Stomach (tissue), 9 donors: ENCODE measurements around the gene HLA-DPA1. TPM values are rescaled to one million over a fixed set of nuclear protein-coding genes. Genes with fewer than 3 reads are reported as not detected.
A peak's percentile ranks its signal among the peaks of the same experiment; 100 is the strongest.

ENCODE experiments used
- DNase-seq, 2 donors: peaks; one replicate each; pipeline versions ENCODE4 v3.0.0 to v3.0.0-alpha.2; 2013 to 2019
- H3K27ac ChIP-seq, 5 donors: fragments of 200-600 bp in 4 of 5; sonication (generic) in 4 of 5; one replicate each; pipeline ENCODE4 v1.5.1; 2013 to 2019; ENCODE audit warnings: mild to moderate bottlenecking in 1 of 5, moderate library complexity in 1 of 5
- H3K27me3 ChIP-seq, 3 donors: fragments of 200-600 bp; sonication (generic); one replicate each; pipeline ENCODE4 v1.5.1; 2017 to 2019; ENCODE audit warnings: mixed run types in 1 of 3
- H3K36me3 ChIP-seq, 4 donors: fragments of 200-600 bp; sonication (generic); 1 replicate in 3 of 4; 2 replicates in 1 of 4; pipeline ENCODE4 v1.5.1; 2016 to 2019
- H3K4me1 ChIP-seq, 4 donors: fragments of 200-600 bp; sonication (generic); one replicate each; pipeline ENCODE4 v1.5.1; 2016 to 2019
- H3K4me3 ChIP-seq, 4 donors: fragments of 200-600 bp; sonication (generic) in 3 of 4; one replicate each; pipeline ENCODE4 v1.5.1; 2016 to 2019; ENCODE audit warnings: mild to moderate bottlenecking in 1 of 4
- H3K9me3 ChIP-seq, 4 donors: fragments of 200-600 bp; sonication (generic); one replicate each; pipeline ENCODE4 v1.5.1; 2016 to 2019
- EP300 ChIP-seq: sonication (generic); formaldehyde crosslinking; IDR thresholded peaks from one replicate; pipeline ENCODE4 v1.6.1; 2017; ENCODE audit warnings: antibody characterized with exemption
- POLR2A ChIP-seq, 4 donors: fragments of 450-650 bp; IDR thresholded peaks; one replicate each; pipeline ENCODE4 v1.6.1; 2016; ENCODE audit warnings: antibody characterized with exemption in 4 of 4, control low read depth in 2 of 4, mild to moderate bottlenecking in 1 of 4, moderate library complexity in 1 of 4
- POLR2AphosphoS5 ChIP-seq, 3 donors: sonication (generic); formaldehyde crosslinking; IDR thresholded peaks; one replicate each; pipeline ENCODE4 v1.6.1; 2016; ENCODE audit warnings: antibody characterized with exemption in 3 of 3
- WGBS, 5 donors: extraction: QIAGEN DNeasy Blood & Tissue Kit in 3 of 5; methylation state at CpG; one replicate each; pipeline versions ENCODE4 v1.1.5 to v1.1.7; 2013 to 2018; 5-methylcytosine and 5-hydroxymethylcytosine counted together
- intact Hi-C: fragments of 100-400 bp; cut with DNase I; formaldehyde crosslinking; loops from one replicate; pipeline ENCODE4 v1.15.1; 2023; ENCODE audit warnings: low total_unique reads
- polyA plus RNA-seq, 3 donors: library from polyadenylated mRNA; stranded (reverse); fragments of 200-250 nt; gene quantifications; one replicate each; pipeline ENCODE4 v1.2.3, GENCODE V29; 2013
- total RNA-seq, 5 donors: library from RNA; depleted of rRNA; stranded (reverse); fragments of >200 nt; gene quantifications; one replicate each; pipeline versions ENCODE4 v1.1.0 to v1.2.3, GENCODE V29; 2014 to 2016
- TF ChIP-seq, protein P1 (sequence below), 7 experiments: fragments of 450-650 bp in 4 of 7; fragments of 200-600 bp in 3 of 7; sonication (generic) in 3 of 7; IDR thresholded peaks; one replicate each; pipeline ENCODE4 v1.5.1; 2016 to 2019; ENCODE audit warnings: antibody characterized with exemption in 7 of 7, control low read depth in 2 of 7, mild to moderate bottlenecking in 1 of 7
- donor health status: healthy with polysubstance abuse.
- donor health status: Bipolar disorder and iron deficiency.
- donor health status: healthy.

HLA-DPA1 gene
- total and polyA plus RNA-seq, 8 donors, result 0.29 to 171 (median 31.0) TPM

DNA sequence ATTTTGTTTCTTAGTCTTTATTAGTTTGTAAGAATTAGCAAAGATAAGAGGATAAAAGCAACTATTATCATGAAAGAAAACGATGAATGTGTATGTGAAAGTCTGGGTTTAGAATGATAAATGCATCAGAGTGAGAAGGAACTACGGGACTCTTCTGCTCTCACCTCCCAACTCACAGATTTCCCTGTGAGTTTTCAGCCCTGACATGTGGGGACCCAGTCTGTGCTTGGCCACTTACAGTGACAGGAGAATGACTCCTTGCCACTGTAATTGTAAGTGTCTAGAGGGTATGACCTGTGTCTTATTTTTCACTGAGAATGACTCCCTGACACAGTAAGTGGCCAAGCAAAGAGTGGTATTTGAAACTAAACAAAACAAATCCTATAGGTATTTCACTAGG lies 2.5 kb downstream of the HLA-DPA1 start:
- peaks cover 0 to 17% (median 2%) of the 10 kb centered on the region in 4 donors for H3K4me1 ChIP-seq
- intact Hi-C loops, result no loop called here
- H3K9me3 ChIP-seq, result no peaks in the 10 kb centered on the region
- WGBS, 5 donors, result 0 to 54% (median 3%) methylated on average over 2 of the region's 2 CpGs
- no peaks in the 10 kb centered on the region for H3K27me3 ChIP-seq
- peaks cover 0 to 32% (median 15%) of the 10 kb centered on the region in 4 donors for H3K36me3 ChIP-seq
- no peak overlapping the region for H3K27ac ChIP-seq
- TF ChIP-seq POLR2A (IDR thresholded peaks at IDR 0.05) (no peak), EP300 (no peak), POLR2AphosphoS5 (IDR thresholded peaks at IDR 0.05) (no peak)
- TF ChIP-seq, protein P1, sequence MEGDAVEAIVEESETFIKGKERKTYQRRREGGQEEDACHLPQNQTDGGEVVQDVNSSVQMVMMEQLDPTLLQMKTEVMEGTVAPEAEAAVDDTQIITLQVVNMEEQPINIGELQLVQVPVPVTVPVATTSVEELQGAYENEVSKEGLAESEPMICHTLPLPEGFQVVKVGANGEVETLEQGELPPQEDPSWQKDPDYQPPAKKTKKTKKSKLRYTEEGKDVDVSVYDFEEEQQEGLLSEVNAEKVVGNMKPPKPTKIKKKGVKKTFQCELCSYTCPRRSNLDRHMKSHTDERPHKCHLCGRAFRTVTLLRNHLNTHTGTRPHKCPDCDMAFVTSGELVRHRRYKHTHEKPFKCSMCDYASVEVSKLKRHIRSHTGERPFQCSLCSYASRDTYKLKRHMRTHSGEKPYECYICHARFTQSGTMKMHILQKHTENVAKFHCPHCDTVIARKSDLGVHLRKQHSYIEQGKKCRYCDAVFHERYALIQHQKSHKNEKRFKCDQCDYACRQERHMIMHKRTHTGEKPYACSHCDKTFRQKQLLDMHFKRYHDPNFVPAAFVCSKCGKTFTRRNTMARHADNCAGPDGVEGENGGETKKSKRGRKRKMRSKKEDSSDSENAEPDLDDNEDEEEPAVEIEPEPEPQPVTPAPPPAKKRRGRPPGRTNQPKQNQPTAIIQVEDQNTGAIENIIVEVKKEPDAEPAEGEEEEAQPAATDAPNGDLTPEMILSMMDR (IDR thresholded peaks at IDR 0.05), result no peak
- H3K4me3 ChIP-seq, result peak overlapping the region in 1 of 4 donors; percentile 39
- DNase-seq, result no peak

DNA sequence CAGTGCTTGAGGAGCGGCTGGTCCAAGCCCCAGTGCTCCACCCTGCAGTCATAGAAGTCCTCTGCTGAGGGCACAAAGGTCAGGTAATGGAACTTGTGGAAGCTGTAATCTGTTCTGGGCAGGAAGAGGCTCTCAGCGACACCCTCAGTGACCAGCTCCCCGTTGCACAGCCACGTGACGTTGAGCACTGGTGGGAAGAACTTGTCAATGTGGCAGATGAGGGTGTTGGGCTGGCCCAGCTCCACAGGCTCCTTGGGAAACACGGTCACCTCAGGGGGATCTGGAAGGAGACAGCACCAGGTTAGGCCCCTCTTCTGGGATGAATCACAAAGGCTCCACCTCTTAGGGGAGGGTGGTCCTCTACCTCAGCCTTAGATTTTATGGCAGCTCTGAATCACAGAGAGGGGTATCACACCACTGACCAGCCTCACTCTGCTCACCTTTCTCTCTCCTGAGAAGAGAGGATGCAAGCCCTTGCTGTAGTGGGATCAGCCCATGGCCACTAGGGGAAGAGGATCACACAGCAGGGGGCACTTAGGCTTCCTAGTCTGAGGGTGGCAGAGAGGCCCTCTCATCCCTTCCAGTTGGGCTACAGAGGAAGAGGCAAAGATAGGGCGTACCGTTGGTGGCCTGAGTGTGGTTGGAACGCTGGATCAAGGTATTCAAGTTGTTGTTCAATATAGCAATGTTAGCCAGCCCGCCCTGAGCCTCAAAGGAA lies 4.3 kb downstream of the HLA-DPA1 start:
- Histone ChIP-seq H3K4me1 (peaks cover 0 to 10% (median 0%) of the 10 kb centered on the region in 4 donors), H3K9me3 (no peaks in the 10 kb centered on the region), H3K4me3 (no peak overlapping the region), H3K36me3 (peaks cover 0 to 32% (median 15%) of the 10 kb centered on the region in 4 donors), H3K27me3 (no peaks in the 10 kb centered on the region), H3K27ac (no peak overlapping the region)
- intact Hi-C loops, result no loop called here
- WGBS, 5 donors, result 43 to 93% (median 52%) methylated on average over 9 to 10 of the region's 10 CpGs
- no peak for DNase-seq
- no peak for TF ChIP-seq POLR2A (IDR thresholded peaks at IDR 0.05)
- TF ChIP-seq, protein P1 (IDR thresholded peaks at IDR 0.05), result no peak
- no peak for TF ChIP-seq POLR2AphosphoS5 (IDR thresholded peaks at IDR 0.05)
- no peak for TF ChIP-seq EP300

DNA sequence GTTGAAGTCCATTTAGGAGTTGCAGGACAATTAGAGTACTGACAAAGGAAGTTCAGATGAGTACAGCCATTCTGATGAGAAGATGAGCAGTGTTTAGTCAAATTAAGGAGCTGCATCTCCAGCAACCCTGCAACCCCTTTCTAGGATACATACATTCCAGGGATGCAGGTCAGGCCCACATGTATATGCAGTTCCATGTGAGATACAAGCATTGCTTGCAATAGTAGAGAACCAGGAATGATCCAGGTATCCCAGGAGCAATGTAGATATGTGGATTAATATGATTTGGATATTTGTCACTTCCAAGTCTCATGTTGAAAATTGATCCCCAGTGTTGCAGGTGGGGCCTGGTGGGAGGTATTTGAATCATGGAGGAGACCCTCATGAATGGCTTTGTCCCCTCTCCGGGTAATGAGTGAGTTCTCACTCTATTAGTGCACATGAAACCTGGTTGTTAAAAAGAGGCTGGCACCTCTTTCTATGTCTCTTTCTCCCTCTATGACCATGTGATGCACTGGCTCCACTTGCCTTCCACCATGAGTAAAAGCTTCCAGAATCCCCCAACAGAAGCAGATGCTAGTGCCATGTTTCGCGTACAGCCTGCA lies 6.4 kb downstream of the HLA-DPA1 start:
- Histone ChIP-seq H3K9me3 (no peaks in the 10 kb centered on the region), H3K27me3 (no peaks in the 10 kb centered on the region), H3K4me3 (no peak overlapping the region), H3K27ac (no peak overlapping the region), H3K4me1 (no peaks in the 10 kb centered on the region), H3K36me3 (peaks cover 0 to 32% (median 15%) of the 10 kb centered on the region in 4 donors)
- DNase-seq, result no peak
- TF ChIP-seq EP300 (no peak), POLR2A (IDR thresholded peaks at IDR 0.05) (no peak), POLR2AphosphoS5 (IDR thresholded peaks at IDR 0.05) (no peak)
- TF ChIP-seq, protein P1 (IDR thresholded peaks at IDR 0.05), result no peak
- intact Hi-C loops, result no loop called here
- 0 to 98% (median 7%) methylated on average over 2 to 3 of the region's 3 CpGs for WGBS, 5 donors

DNA sequence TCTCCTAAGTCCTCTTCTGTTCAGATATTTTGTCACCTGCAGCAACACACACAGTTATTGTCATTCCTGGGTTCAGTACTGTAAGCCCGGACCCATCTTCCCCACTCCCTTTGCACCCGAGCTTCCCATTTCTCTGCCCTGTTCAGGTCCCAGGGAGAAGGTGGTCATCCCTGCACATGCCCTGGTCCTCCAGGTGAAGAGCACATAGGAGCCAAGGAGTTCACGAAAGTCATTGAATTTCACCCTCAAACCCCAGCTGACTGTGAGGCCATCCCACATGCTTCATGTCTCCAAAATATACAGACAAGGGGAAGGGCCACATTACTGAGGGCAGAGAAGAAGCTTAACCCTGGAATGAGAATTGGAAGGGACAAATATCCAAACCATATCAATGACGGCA lies 8.1 kb downstream of the HLA-DPA1 start:
- no peak overlapping the region for H3K4me3 ChIP-seq
- DNase-seq, result no peak
- intact Hi-C loops, result no loop called here
- H3K9me3 ChIP-seq, result no peaks in the 10 kb centered on the region
- WGBS, 5 donors, result 19 to 91% (median 47%) methylated on average over 4 of the region's 4 CpGs
- H3K27me3 ChIP-seq, result no peaks in the 10 kb centered on the region
- H3K36me3 ChIP-seq, result peaks cover 0 to 32% (median 15%) of the 10 kb centered on the region in 4 donors
- H3K27ac ChIP-seq, result no peak overlapping the region
- TF ChIP-seq POLR2A (IDR thresholded peaks at IDR 0.05) (no peak), EP300 (no peak), POLR2AphosphoS5 (IDR thresholded peaks at IDR 0.05) (no peak)
- TF ChIP-seq, protein P1 (IDR thresholded peaks at IDR 0.05), result no peak
- no peaks in the 10 kb centered on the region for H3K4me1 ChIP-seq
